K562 (cell line): ENCODE results near the gene CAPZB. TPM values are rescaled to one million over a fixed set of nuclear protein-coding genes. Genes with fewer than 3 reads are reported as not detected.
A peak's percentile ranks its signal among the peaks of the same experiment; 100 is the strongest.

ENCODE experiments used
- ARID1B ChIP-seq: fragments of 450-650 bp; IDR thresholded peaks from 2 replicates; pipeline ENCODE4 v1.6.1; 2016; ENCODE audit warnings: antibody characterized with exemption, mild to moderate bottlenecking, inconsistent platforms
- ARID3B ChIP-seq: fragments of 250-450 bp; sonication (Bioruptor Pico); IDR thresholded peaks from 2 replicates; pipeline ENCODE4 v1.4.0; 2020; ENCODE audit warnings: borderline replicate concordance
- ARID4B ChIP-seq: sonication (generic); formaldehyde crosslinking; IDR thresholded peaks from 2 replicates; pipeline ENCODE4 v1.8.0; 2022; ENCODE audit warnings: mild to moderate bottlenecking, missing genetic modification reagents
- CREB1 ChIP-seq, 2 experiments: sonication (generic) in 1 of 2; formaldehyde crosslinking in 1 of 2; IDR thresholded peaks; 2 replicates each; pipeline versions ENCODE4 v1.6.1 to v1.8.0; 2012 to 2022; ENCODE audit warnings: inconsistent platforms in 1 of 2, mild to moderate bottlenecking in 1 of 2, missing genetic modification reagents in 1 of 2, moderate library complexity in 1 of 2
- HCFC1 ChIP-seq: IDR thresholded peaks from 2 replicates; pipeline ENCODE4 v1.6.1; 2012; ENCODE audit warnings: low read depth, low read length, improper control_type of control experiment
- HDGF ChIP-seq: fragments of 450-650 bp; IDR thresholded peaks from 2 replicates; pipeline ENCODE4 v1.6.1; 2016
- IRF9 ChIP-seq: fragments of 450-650 bp; IDR thresholded peaks from 2 replicates; pipeline ENCODE4 v1.6.1; 2016; ENCODE audit warnings: missing biosample characterization, missing genetic modification characterization
- MAZ ChIP-seq, 2 experiments: fragments of 450-650 bp in 1 of 2; sonication (generic) in 1 of 2; formaldehyde crosslinking; IDR thresholded peaks in 1 of 2; conservative IDR thresholded peaks in 1 of 2; 2 replicates each; pipeline versions ENCODE4 v1.4.0 to v1.5.0; 2020; ENCODE audit warnings: mild to moderate bottlenecking in 1 of 2, missing genetic modification reagents in 1 of 2
- MED1 ChIP-seq: sonication (generic); formaldehyde crosslinking; IDR thresholded peaks from 2 replicates; pipeline ENCODE4 v1.8.1; 2023; ENCODE audit warnings: missing genetic modification reagents, borderline replicate concordance
- MTA3 ChIP-seq: fragments of 450-650 bp; formaldehyde crosslinking; IDR thresholded peaks from 2 replicates; pipeline ENCODE4 v1.6.1; 2017; ENCODE audit warnings: mild to moderate bottlenecking, borderline replicate concordance
- RAD21 ChIP-seq, 2 experiments: fragments of 250-450 bp in 1 of 2; fragments of 450-650 bp in 1 of 2; sonication (Bioruptor Pico) in 1 of 2; formaldehyde crosslinking in 1 of 2; IDR thresholded peaks in 1 of 2; conservative IDR thresholded peaks in 1 of 2; 2 replicates each; pipeline versions ENCODE4 v1.4.0 to v1.8.0; 2020 to 2022; ENCODE audit warnings: mild to moderate bottlenecking in 2 of 2, moderate library complexity in 1 of 2
- STAG1 ChIP-seq: sonication (generic); formaldehyde crosslinking; IDR thresholded peaks from 2 replicates; pipeline ENCODE4 v1.5.0; 2020; ENCODE audit warnings: missing genetic modification reagents, borderline replicate concordance
- TSC22D4 ChIP-seq: fragments of 450-650 bp; IDR thresholded peaks from 2 replicates; pipeline ENCODE4 v1.6.1; 2016; ENCODE audit warnings: missing genetic modification characterization, missing biosample characterization, control low read depth
- USF1 ChIP-seq: sonication (generic); formaldehyde crosslinking; IDR thresholded peaks from 2 replicates; pipeline ENCODE4 v1.9.0; 2022; ENCODE audit warnings: mild to moderate bottlenecking, missing genetic modification reagents
- YY1 ChIP-seq, 3 experiments: IDR thresholded peaks; 2 replicates each; pipeline ENCODE4 v1.6.1; 2011; ENCODE audit warnings: low read length in 2 of 3, mild to moderate bottlenecking in 2 of 3, moderate library complexity in 2 of 3, borderline replicate concordance in 1 of 3, control low read depth in 1 of 3, low read depth in 1 of 3; ENCODE audit not compliant: insufficient read depth in 3 of 3, insufficient replicate concordance in 2 of 3, control insufficient read depth in 1 of 3, insufficient read length in 1 of 3; ENCODE audit errors: extremely low read depth in 1 of 3
- ZNF263 ChIP-seq: sonication (generic); formaldehyde crosslinking; IDR thresholded peaks from 2 replicates; pipeline ENCODE4 v1.8.0; 2022; ENCODE audit warnings: mild to moderate bottlenecking, missing genetic modification reagents, borderline replicate concordance
- polyA plus RNA-seq, 8 experiments: library from polyadenylated mRNA; depleted of rRNA in 4 of 8; stranded (reverse) in 5 of 8; unstranded in 3 of 8; fragments of >200 nt; fragmentation: Nextera tagmentation in 2 of 8; fragmentation: Illumina TruSeq in 1 of 8; extraction: Ambion mirVana in 2 of 8; extraction: Trizol in 1 of 8; gene quantifications; 2 replicates each; pipeline versions ENCODE4 v1.2.1 to v1.2.3, GENCODE V29; 2011 to 2014; ENCODE audit warnings: inconsistent platforms in 1 of 8, missing spikeins in 1 of 8
- total RNA-seq, 7 experiments: library from RNA; depleted of rRNA in 6 of 7; stranded (reverse); fragments of >200 nt in 6 of 7; fragmentation: Illumina TruSeq in 2 of 7; extraction: Trizol in 2 of 7; gene quantifications; 2 replicates each; pipeline versions ENCODE4 v1.2.1 to v1.2.3, GENCODE V29; 2011 to 2021; ENCODE audit warnings: low replicate concordance in 1 of 7

The CAPZB gene
- total and polyA plus RNA-seq, 9 of the 15 experiments (the other 6 are each of a cell fraction or from before 2014, with no cell fraction given), result 57.6 to 297 (median 125) TPM

GRCh38 chr1:19341201-19342061 lies 143.9 kb downstream of the CAPZB start (continued):
- TF ChIP-seq ARID3B (CRISPR knock-in tag) (0 out of 2 replicates have a peak, but pooled peaks have one; percentile 52), RAD21 (CRISPR knock-in tag; conservative IDR thresholded peaks at IDR 0.05 in 1 of 2, IDR thresholded peaks at IDR 0.05 in 1 of 2) (peak; percentile 42 to 72), YY1 (IDR thresholded peaks at IDR 0.05; ENCODE audit: borderline replicate concordance in 1 of 3, control insufficient read depth in 1 of 3, extremely low read depth in 1 of 3, insufficient read depth in 3 of 3, insufficient read length in 1 of 3, insufficient replicate concordance in 2 of 3, low read depth in 1 of 3, low read length in 2 of 3) (peak in 1 of 3 experiments; percentile 25), TSC22D4 (tag) (no peak), MTA3 (no peak), HCFC1 (0 out of 2 replicates have a peak, but pooled peaks have one; percentile 30), CREB1 (IDR thresholded peaks at IDR 0.05) (no peak), CREB1 (CRISPR knock-in tag; IDR thresholded peaks at IDR 0.05) (0 out of 2 replicates have a peak, but pooled peaks have one; percentile 19), MAZ (CRISPR knock-in tag; conservative IDR thresholded peaks at IDR 0.05 in 1 of 2, IDR thresholded peaks at IDR 0.05 in 1 of 2) (peak in 1 of 2 experiments; percentile 47; a peak in 1 of 4 replicates), ARID1B (no peak), MED1 (no peak), IRF9 (tag) (no peak), STAG1 (peak; percentile 26; the same call in 1 of the 2 replicates), USF1 (peak; percentile 20; the same call in 1 of the 2 replicates), ARID4B (CRISPR knock-in tag) (0 out of 2 replicates have a peak, but pooled peaks have one; percentile 53), ZNF263 (CRISPR knock-in tag) (peak; percentile 70; the same call in 1 of the 2 replicates), HDGF (0 out of 2 replicates have a peak, but pooled peaks have one; percentile 31)
